K562 (cell line): Measurements from ENCODE around the gene CAGE1. TPM values are rescaled to one million over a fixed set of nuclear protein-coding genes. Genes with fewer than 3 reads are reported as not detected.
"Not testable (repeated sequence)": the region's sequence is repeated elsewhere in the genome, so short reads cannot be mapped to it uniquely, and the experiment has no call there.

ENCODE experiments used
- ATAC-seq: fragments of 200-7000 bp; cut with Tn5 transposase; 3 replicates; pipeline ENCODE4 v1.9.1; 2020; ENCODE audit warnings: moderate library complexity
- BruUV-seq: library from RNA; stranded (reverse); fragments of 400-500 nt; replicated peaks from 2 replicates; lab custom pipeline; 2021; lab: Mats Ljungman, UMichigan
- CTCF ChIA-PET: fragments of 300-600 bp; formaldehyde crosslinking; extraction: SDS; loops from one replicate; lab custom pipeline; 2021; ENCODE audit warnings: low intra/inter-chr PET ratio; lab: Yijun Ruan, JAX
- POLR2A ChIA-PET: fragments of 300-600, 350-650 bp; sonication (Branson Sonifier 250); formaldehyde crosslinking; extraction: SDS; loops from one replicate; lab custom pipeline; 2021; ENCODE audit warnings: antibody characterized with exemption, inconsistent platforms; lab: Yijun Ruan, JAX
- DNase-seq, 4 experiments: peaks; one replicate each; pipeline versions ENCODE4 v3.0.0 to v3.0.0-alpha.2; 2011 to 2018; ENCODE audit warnings: low spot score in 3 of 4, mixed read lengths in 3 of 4; ENCODE audit errors: extremely low read depth in 1 of 4
- FAIRE-seq: peaks from 2 replicates; lab custom pipeline; 2011; peaks lifted over from hg19 to GRCh38; lab: Jason Lieb, UNC
- H2AFZ ChIP-seq: 2 replicates; pipeline ENCODE4 v1.6.0; 2011; ENCODE audit warnings: low read depth, low read length, control low read depth, inconsistent platforms
- H3K27ac ChIP-seq: fragments of 200-600 bp; 3 replicates; pipeline ENCODE4 v1.8.0; 2011; ENCODE audit warnings: low read depth, mild to moderate bottlenecking, control low read depth, inconsistent platforms, low read length, moderate library complexity, mixed read lengths; ENCODE audit errors: extremely low read depth
- H3K27me3 ChIP-seq, 2 experiments: fragments of 300-600 bp in 1 of 2; 2 replicates in 1 of 2; 3 replicates in 1 of 2; pipeline versions ENCODE4 v1.6.0 to v1.8.0; 2011; ENCODE audit warnings: inconsistent platforms in 2 of 2, low read length in 2 of 2, mild to moderate bottlenecking in 1 of 2, mixed read lengths in 1 of 2, moderate library complexity in 1 of 2; ENCODE audit not compliant: control insufficient read depth in 2 of 2, insufficient read depth in 2 of 2
- H3K36me3 ChIP-seq: fragments of 300-600 bp; 3 replicates; pipeline ENCODE4 v1.8.0; 2011; ENCODE audit warnings: mild to moderate bottlenecking, low read length, inconsistent platforms; ENCODE audit not compliant: control insufficient read depth, insufficient read depth
- H3K4me1 ChIP-seq, 2 experiments: fragments of 200-600 bp in 1 of 2; replicated peaks in 1 of 2; 2 replicates in 1 of 2; 3 replicates in 1 of 2; pipeline versions ENCODE4 v1.5.1 to v1.8.0; 2011; ENCODE audit warnings: inconsistent platforms in 2 of 2, low read length in 2 of 2, mild to moderate bottlenecking in 1 of 2, mixed read lengths in 1 of 2, moderate library complexity in 1 of 2; ENCODE audit not compliant: control insufficient read depth in 2 of 2, insufficient read depth in 2 of 2
- H3K4me2 ChIP-seq: 2 replicates; pipeline ENCODE4 v1.6.1; 2011; ENCODE audit warnings: low read length, control low read depth, inconsistent platforms, mixed read lengths; ENCODE audit not compliant: insufficient read depth
- H3K4me3 ChIP-seq: fragments of 200-600 bp; sonication (generic), shearing (Covaris generic); 2 replicates; pipeline ENCODE4 v1.5.1; 2016; ENCODE audit warnings: control low read depth, inconsistent platforms
- H3K79me2 ChIP-seq: fragments of 200-600 bp; 3 replicates; pipeline ENCODE4 v1.8.0; 2011; ENCODE audit warnings: low read length, inconsistent platforms; ENCODE audit not compliant: control insufficient read depth, insufficient read depth
- H3K9ac ChIP-seq, 2 experiments: 2 replicates each; pipeline versions ENCODE4 v1.6.0 to v1.6.1; 2011; ENCODE audit warnings: low read depth in 2 of 2, low read length in 2 of 2, control low read depth in 1 of 2, inconsistent platforms in 1 of 2, mild to moderate bottlenecking in 1 of 2, mixed read lengths in 1 of 2; ENCODE audit not compliant: insufficient read depth in 1 of 2
- H3K9me1 ChIP-seq: one replicate; pipeline ENCODE4 v1.6.0; 2011; ENCODE audit warnings: inconsistent platforms, mild to moderate bottlenecking, low read length, moderate library complexity; ENCODE audit not compliant: control insufficient read depth, insufficient read depth
- H3K9me3 ChIP-seq: replicated peaks from 2 replicates; pipeline ENCODE4 v1.5.1; 2011; ENCODE audit warnings: low read depth, low read length, inconsistent platforms; ENCODE audit not compliant: control insufficient read depth, insufficient read depth
- H4K20me1 ChIP-seq: replicated peaks from 2 replicates; pipeline ENCODE4 v1.6.1; 2011; ENCODE audit warnings: low read length, inconsistent platforms, mixed read lengths; ENCODE audit not compliant: control insufficient read depth, insufficient read depth
- ARID1B ChIP-seq: fragments of 450-650 bp; IDR thresholded peaks from 2 replicates; pipeline ENCODE4 v1.6.1; 2016; ENCODE audit warnings: antibody characterized with exemption, mild to moderate bottlenecking, inconsistent platforms
- ATF7 ChIP-seq: fragments of 450-650 bp; IDR thresholded peaks from 2 replicates; pipeline ENCODE4 v1.7.1; 2014; ENCODE audit warnings: mild to moderate bottlenecking, moderate library complexity
- CC2D1A ChIP-seq: fragments of 450-650 bp; IDR thresholded peaks from 2 replicates; pipeline ENCODE4 v1.6.1; 2017; ENCODE audit warnings: mild to moderate bottlenecking
- DPF2 ChIP-seq: fragments of 450-650 bp; IDR thresholded peaks from 2 replicates; pipeline ENCODE4 v1.6.1; 2016
- KLF1 ChIP-seq: fragments of 450-650 bp; IDR thresholded peaks from 2 replicates; pipeline ENCODE4 v1.6.1; 2016; ENCODE audit warnings: missing genetic modification characterization, missing compliant biosample characterization
- L3MBTL2 ChIP-seq: fragments of 450-650 bp; IDR thresholded peaks from 2 replicates; pipeline ENCODE4 v1.6.1; 2016; ENCODE audit warnings: mild to moderate bottlenecking, moderate library complexity
- LCOR ChIP-seq: sonication (generic); formaldehyde crosslinking; IDR thresholded peaks from 2 replicates; pipeline ENCODE4 v1.8.0; 2022; ENCODE audit warnings: mild to moderate bottlenecking, missing genetic modification reagents
- SMC3 ChIP-seq: conservative IDR thresholded peaks from 2 replicates; pipeline ENCODE4 v1.6.1; 2011; ENCODE audit warnings: low read depth, low read length, improper control_type of control experiment; ENCODE audit not compliant: insufficient read depth
- YY1 ChIP-seq, 3 experiments: IDR thresholded peaks; 2 replicates each; pipeline ENCODE4 v1.6.1; 2011; ENCODE audit warnings: low read length in 2 of 3, mild to moderate bottlenecking in 2 of 3, moderate library complexity in 2 of 3, borderline replicate concordance in 1 of 3, control low read depth in 1 of 3, low read depth in 1 of 3; ENCODE audit not compliant: insufficient read depth in 3 of 3, insufficient replicate concordance in 2 of 3, control insufficient read depth in 1 of 3, insufficient read length in 1 of 3; ENCODE audit errors: extremely low read depth in 1 of 3
- WGBS: fragments of 100-300 bp; shearing (Covaris generic); methylation state at CpG from one replicate; pipeline ENCODE4 v1.1.6; 2016; ENCODE audit warnings: low coverage, mixed read lengths; ENCODE audit not compliant: insufficient coverage; ENCODE audit errors: missing lambda C conversion rate; 5-methylcytosine and 5-hydroxymethylcytosine counted together
- in situ Hi-C: fragments of 300-500 bp; cut with MboI; formaldehyde crosslinking; loops from 4 replicates; pipeline ENCODE4 v1.15.0; 2018; ENCODE audit warnings: inconsistent platforms, mixed read lengths
- intact Hi-C: fragments of 100-400 bp; cut with micrococcal nuclease; formaldehyde crosslinking; loops from 2 replicates; pipeline ENCODE4 v1.14.2; 2022
- polyA plus RNA-seq, 8 experiments: library from polyadenylated mRNA; depleted of rRNA in 4 of 8; stranded (reverse) in 5 of 8; unstranded in 3 of 8; fragments of >200 nt; fragmentation: Nextera tagmentation in 2 of 8; fragmentation: Illumina TruSeq in 1 of 8; extraction: Ambion mirVana in 2 of 8; extraction: Trizol in 1 of 8; gene quantifications; 2 replicates each; pipeline versions ENCODE4 v1.2.1 to v1.2.3, GENCODE V29; 2011 to 2014; ENCODE audit warnings: inconsistent platforms in 1 of 8, missing spikeins in 1 of 8
- total RNA-seq, 7 experiments: library from RNA; depleted of rRNA in 6 of 7; stranded (reverse); fragments of >200 nt in 6 of 7; fragmentation: Illumina TruSeq in 2 of 7; extraction: Trizol in 2 of 7; gene quantifications; 2 replicates each; pipeline versions ENCODE4 v1.2.1 to v1.2.3, GENCODE V29; 2011 to 2021; ENCODE audit warnings: low replicate concordance in 1 of 7
- TF ChIP-seq, protein P1 (sequence below): IDR thresholded peaks from 2 replicates; pipeline ENCODE4 v1.6.1; 2011; ENCODE audit warnings: borderline replicate concordance, low read depth, mild to moderate bottlenecking, moderate library complexity, low read length; ENCODE audit not compliant: insufficient read depth, poor library complexity, severe bottlenecking
- TF ChIP-seq, protein P2 (sequence below), 2 experiments: fragments of 450-650 bp in 1 of 2; sonication (generic) in 1 of 2; formaldehyde crosslinking; conservative IDR thresholded peaks; 2 replicates each; pipeline versions ENCODE4 v1.4.0 to v1.8.1; 2020 to 2022; ENCODE audit warnings: mild to moderate bottlenecking in 1 of 2, missing genetic modification reagents in 1 of 2
- TF ChIP-seq, protein P3 (sequence below): fragments of 450-650 bp; formaldehyde crosslinking; IDR thresholded peaks from 2 replicates; pipeline ENCODE4 v1.4.0; 2020; ENCODE audit warnings: mild to moderate bottlenecking, moderate library complexity
- TF ChIP-seq, protein P4 (sequence below): sonication (generic); formaldehyde crosslinking; IDR thresholded peaks from 2 replicates; pipeline ENCODE4 v1.8.1; 2023; ENCODE audit warnings: mild to moderate bottlenecking, missing genetic modification reagents

Gene CAGE1
- total and polyA plus RNA-seq, 9 of the 15 experiments (the other 6 are each of a cell fraction or from before 2014, with no cell fraction given) = 0.13 to 0.33 (median 0.18) TPM; not detected in 4

DNA sequence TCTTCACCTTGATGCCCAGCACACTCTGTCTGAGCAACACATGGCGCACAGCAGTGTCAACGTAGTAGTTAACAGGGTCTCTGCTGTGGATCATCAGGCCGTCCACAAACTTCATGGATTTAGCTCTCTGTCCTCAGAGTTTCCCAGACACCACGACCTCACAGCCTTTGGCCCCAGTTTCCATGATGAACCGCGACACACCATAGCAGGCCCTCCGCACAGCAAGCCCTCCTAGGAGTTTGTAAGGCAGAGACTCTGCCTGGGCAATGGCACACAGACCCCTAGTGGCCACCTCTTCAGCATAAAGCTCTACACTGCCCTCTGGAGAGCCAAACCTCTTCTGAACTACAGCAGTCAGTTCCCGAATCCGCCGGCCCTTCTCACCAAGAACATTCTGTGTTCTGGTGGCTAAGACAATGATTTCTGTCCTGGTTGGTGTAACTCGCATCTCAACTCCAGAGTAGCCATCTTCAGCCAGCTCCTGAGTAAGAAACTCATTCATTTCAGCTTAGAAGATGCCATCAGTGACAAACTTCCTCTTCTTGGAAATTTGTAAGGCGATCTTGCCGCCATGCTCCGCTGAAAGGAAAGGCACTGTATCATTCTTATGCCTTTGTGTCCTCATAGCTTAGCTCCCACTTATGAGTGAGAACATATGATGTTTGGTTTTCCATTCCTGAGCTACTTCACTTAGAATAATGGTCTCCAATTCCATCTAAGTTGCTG is 50.4 kb downstream of the CAGE1 start:
- POLR2A ChIA-PET = interaction anchor here (0.8 to 1.0 kb wide), 2 partner anchors 14 to 30 kb away, joined by 3 to 5 read pairs; no protein-coding TSS in a partner anchor
- in situ Hi-C loops, H3K9ac ChIP-seq, H3K9me3 ChIP-seq, H3K27me3 ChIP-seq, H3K27ac ChIP-seq, H4K20me1 ChIP-seq, H3K4me1 ChIP-seq, H3K4me3 ChIP-seq, H3K79me2 ChIP-seq, H3K36me3 ChIP-seq, H3K9me1 ChIP-seq, BruUV-seq: not testable (repeated sequence)
- Histone ChIP-seq H3K4me2 (peak overlapping the region; percentile 44), H2AFZ (peak overlapping the region; percentile 77)
- peak; percentile 98 for ATAC-seq
- FAIRE-seq = peak; percentile 88
- WGBS = 32% methylated on average over 14 of the region's 14 CpGs
- CTCF ChIA-PET = interaction anchor here (0.5 kb wide), 1 partner anchor 275 kb away, joined by 5 read pairs; no protein-coding TSS in a partner anchor
- DNase-seq = peak; percentile 43 to 76 (median 55)
- intact Hi-C loops = loop anchor here (1.0 to 2.0 kb wide), 2 partner anchors 26 to 63 kb away; partner anchors contain the start of gene SSR1
- TF ChIP-seq L3MBTL2 (peak; percentile 36; the same call in 1 of the 2 replicates), ATF7 (0 out of 2 replicates have a peak, but pooled peaks have one; percentile 16), LCOR (CRISPR knock-in tag) (0 out of 2 replicates have a peak, but pooled peaks have one; percentile 30), ARID1B (peak; percentile 14; the same call in 1 of the 2 replicates), DPF2 (0 out of 2 replicates have a peak, but pooled peaks have one; percentile 18), CC2D1A (0 out of 2 replicates have a peak, but pooled peaks have one; percentile 18), SMC3 (peak; percentile 58; the same call in 1 of the 2 replicates), KLF1 (tag) (peak; percentile 53; the same call in 1 of the 2 replicates), YY1 (IDR thresholded peaks at IDR 0.05; ENCODE audit: borderline replicate concordance in 1 of 3, control insufficient read depth in 1 of 3, extremely low read depth in 1 of 3, insufficient read depth in 3 of 3, insufficient read length in 1 of 3, insufficient replicate concordance in 2 of 3, low read depth in 1 of 3, low read length in 2 of 3) (peak in 1 of 3 experiments; percentile 30)
- TF ChIP-seq, protein P1, sequence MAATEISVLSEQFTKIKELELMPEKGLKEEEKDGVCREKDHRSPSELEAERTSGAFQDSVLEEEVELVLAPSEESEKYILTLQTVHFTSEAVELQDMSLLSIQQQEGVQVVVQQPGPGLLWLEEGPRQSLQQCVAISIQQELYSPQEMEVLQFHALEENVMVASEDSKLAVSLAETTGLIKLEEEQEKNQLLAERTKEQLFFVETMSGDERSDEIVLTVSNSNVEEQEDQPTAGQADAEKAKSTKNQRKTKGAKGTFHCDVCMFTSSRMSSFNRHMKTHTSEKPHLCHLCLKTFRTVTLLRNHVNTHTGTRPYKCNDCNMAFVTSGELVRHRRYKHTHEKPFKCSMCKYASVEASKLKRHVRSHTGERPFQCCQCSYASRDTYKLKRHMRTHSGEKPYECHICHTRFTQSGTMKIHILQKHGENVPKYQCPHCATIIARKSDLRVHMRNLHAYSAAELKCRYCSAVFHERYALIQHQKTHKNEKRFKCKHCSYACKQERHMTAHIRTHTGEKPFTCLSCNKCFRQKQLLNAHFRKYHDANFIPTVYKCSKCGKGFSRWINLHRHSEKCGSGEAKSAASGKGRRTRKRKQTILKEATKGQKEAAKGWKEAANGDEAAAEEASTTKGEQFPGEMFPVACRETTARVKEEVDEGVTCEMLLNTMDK = peak; percentile 42
- TF ChIP-seq, protein P2, sequence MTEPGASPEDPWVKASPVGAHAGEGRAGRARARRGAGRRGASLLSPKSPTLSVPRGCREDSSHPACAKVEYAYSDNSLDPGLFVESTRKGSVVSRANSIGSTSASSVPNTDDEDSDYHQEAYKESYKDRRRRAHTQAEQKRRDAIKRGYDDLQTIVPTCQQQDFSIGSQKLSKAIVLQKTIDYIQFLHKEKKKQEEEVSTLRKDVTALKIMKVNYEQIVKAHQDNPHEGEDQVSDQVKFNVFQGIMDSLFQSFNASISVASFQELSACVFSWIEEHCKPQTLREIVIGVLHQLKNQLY (CRISPR knock-in tag; conservative IDR thresholded peaks at IDR 0.05) = 0 out of 4 replicates have a peak, but pooled peaks of 1 of the 2 experiments have one; percentile 30
- TF ChIP-seq, protein P3, sequence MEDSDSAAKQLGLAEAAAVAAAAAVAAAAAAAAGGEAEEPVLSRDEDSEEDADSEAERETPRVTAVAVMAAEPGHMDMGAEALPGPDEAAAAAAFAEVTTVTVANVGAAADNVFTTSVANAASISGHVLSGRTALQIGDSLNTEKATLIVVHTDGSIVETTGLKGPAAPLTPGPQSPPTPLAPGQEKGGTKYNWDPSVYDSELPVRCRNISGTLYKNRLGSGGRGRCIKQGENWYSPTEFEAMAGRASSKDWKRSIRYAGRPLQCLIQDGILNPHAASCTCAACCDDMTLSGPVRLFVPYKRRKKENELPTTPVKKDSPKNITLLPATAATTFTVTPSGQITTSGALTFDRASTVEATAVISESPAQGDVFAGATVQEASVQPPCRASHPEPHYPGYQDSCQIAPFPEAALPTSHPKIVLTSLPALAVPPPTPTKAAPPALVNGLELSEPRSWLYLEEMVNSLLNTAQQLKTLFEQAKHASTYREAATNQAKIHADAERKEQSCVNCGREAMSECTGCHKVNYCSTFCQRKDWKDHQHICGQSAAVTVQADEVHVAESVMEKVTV (CRISPR knock-in tag) = peak; percentile 26; the same call in 1 of the 2 replicates
- TF ChIP-seq, protein P4, sequence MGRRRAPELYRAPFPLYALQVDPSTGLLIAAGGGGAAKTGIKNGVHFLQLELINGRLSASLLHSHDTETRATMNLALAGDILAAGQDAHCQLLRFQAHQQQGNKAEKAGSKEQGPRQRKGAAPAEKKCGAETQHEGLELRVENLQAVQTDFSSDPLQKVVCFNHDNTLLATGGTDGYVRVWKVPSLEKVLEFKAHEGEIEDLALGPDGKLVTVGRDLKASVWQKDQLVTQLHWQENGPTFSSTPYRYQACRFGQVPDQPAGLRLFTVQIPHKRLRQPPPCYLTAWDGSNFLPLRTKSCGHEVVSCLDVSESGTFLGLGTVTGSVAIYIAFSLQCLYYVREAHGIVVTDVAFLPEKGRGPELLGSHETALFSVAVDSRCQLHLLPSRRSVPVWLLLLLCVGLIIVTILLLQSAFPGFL (CRISPR knock-in tag) = 0 out of 2 replicates have a peak, but pooled peaks have one; percentile 57
